Common myeloid progenitor, CD34-positive (primary cell): ENCODE results near the gene NCS1.

Experiments
- CTCF ChIA-PET: fragments of 350-600 bp; sonication (Branson Sonifier 250); formaldehyde crosslinking; loops from one replicate; lab custom pipeline; 2021; ENCODE audit warnings: antibody characterized with exemption; lab: Charles Lee
- POLR2A ChIA-PET: fragments of 350-600 bp; sonication (Branson Sonifier 250); formaldehyde crosslinking; loops from one replicate; lab custom pipeline; 2021; ENCODE audit warnings: antibody characterized with exemption; lab: Charles Lee
- DNase-seq, 3 donors: peaks; one replicate each; pipeline versions ENCODE4 v3.0.0 to v3.0.0-alpha.2; 2013
- H3K27ac ChIP-seq, 2 experiments: 1 replicate in 1 of 2; 2 replicates in 1 of 2; pipeline ENCODE4 v1.7.0; 2013; ENCODE audit warnings: inconsistent platforms in 2 of 2, low read length in 2 of 2, mild to moderate bottlenecking in 2 of 2, low read depth in 1 of 2, moderate library complexity in 1 of 2; ENCODE audit not compliant: severe bottlenecking in 2 of 2, insufficient read depth in 1 of 2, poor library complexity in 1 of 2
- H3K27me3 ChIP-seq, 5 experiments: replicated peaks in 2 of 5; 1 replicate in 3 of 5; 2 replicates in 2 of 5; pipeline versions ENCODE4 v1.6.1 to v1.7.0; 2013; ENCODE audit warnings: low read length in 4 of 5, mild to moderate bottlenecking in 2 of 5, moderate library complexity in 2 of 5, inconsistent platforms in 1 of 5; ENCODE audit not compliant: insufficient read depth in 5 of 5, control insufficient read depth in 4 of 5
- H3K36me3 ChIP-seq, 4 experiments: 1 replicate in 2 of 4; 2 replicates in 2 of 4; pipeline versions ENCODE4 v1.6.1 to v1.7.0; 2013; ENCODE audit warnings: low read length in 3 of 4, control low read depth in 1 of 4, mild to moderate bottlenecking in 1 of 4; ENCODE audit not compliant: control insufficient read depth in 4 of 4, insufficient read depth in 4 of 4
- H3K4me1 ChIP-seq, 4 experiments: 1 replicate in 3 of 4; 2 replicates in 1 of 4; pipeline versions ENCODE4 v1.6.1 to v1.7.1; 2013; ENCODE audit warnings: low read length in 3 of 4, mild to moderate bottlenecking in 3 of 4, control low read depth in 1 of 4, inconsistent platforms in 1 of 4, moderate library complexity in 1 of 4; ENCODE audit not compliant: control insufficient read depth in 4 of 4, insufficient read depth in 4 of 4; ENCODE audit errors: control extremely low read depth in 1 of 4
- H3K4me3 ChIP-seq, 7 experiments: 1 replicate in 4 of 7; 2 replicates in 3 of 7; pipeline versions ENCODE4 v1.5.1 to v1.7.0; 2013; ENCODE audit warnings: mild to moderate bottlenecking in 7 of 7, low read length in 6 of 7, moderate library complexity in 6 of 7, inconsistent platforms in 2 of 7, low read depth in 2 of 7, control low read depth in 1 of 7; ENCODE audit not compliant: insufficient read depth in 4 of 7, control insufficient read depth in 1 of 7; ENCODE audit errors: extremely low read depth in 1 of 7
- H3K9me3 ChIP-seq, 5 experiments: 1 replicate in 4 of 5; 2 replicates in 1 of 5; pipeline versions ENCODE4 v1.6.1 to v1.7.1; 2013; ENCODE audit warnings: low read length in 4 of 5, mild to moderate bottlenecking in 2 of 5, inconsistent platforms in 1 of 5, low read depth in 1 of 5, moderate library complexity in 1 of 5; ENCODE audit not compliant: control insufficient read depth in 4 of 5, insufficient read depth in 2 of 5; ENCODE audit errors: control extremely low read depth in 1 of 5
- WGBS: methylation state at CpG from one replicate; pipeline ENCODE4 v1.1.5; 2013; ENCODE audit not compliant: insufficient coverage; 5-methylcytosine and 5-hydroxymethylcytosine counted together

NCS1 gene

DNA sequence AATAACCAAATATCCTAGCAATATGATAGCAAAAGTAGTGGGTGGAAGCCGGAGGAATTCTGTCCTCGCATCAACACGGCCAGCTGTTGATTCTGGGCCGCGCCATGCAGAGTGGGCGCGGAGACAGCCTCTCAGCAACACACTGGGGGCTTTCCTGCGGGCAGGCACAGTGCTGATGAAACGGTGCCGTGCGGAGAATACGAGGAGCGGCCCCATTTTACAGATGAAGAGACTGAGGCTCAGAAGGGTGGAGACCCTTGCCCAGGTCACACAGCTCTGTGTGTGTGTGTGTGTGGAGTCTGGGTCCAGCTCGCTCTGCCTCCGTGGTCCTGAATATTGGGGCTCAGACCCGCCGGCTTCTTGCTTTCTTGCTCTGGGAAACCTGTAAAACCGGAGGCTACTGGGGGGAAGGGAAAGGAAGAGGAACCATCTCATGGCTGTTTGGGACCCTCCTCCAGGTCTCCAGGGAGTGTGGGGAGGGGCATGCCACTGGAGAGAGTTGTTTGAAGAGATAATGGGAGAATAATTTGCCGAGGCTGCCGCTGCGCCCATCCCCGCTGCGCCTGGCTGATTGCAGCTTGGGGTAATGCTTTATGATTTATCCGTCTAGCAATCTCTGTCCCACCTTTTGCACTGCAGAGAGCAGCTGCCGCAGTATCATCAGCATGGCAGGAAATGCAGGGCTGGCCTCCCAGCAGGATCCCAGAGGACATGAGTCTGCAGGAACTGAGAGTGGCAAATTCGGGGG, 36.6 kb downstream of the NCS1 start:
- H3K36me3 ChIP-seq, result no peaks in the 10 kb centered on the region
- peaks cover 0 to 5% (median 0%) of the 10 kb centered on the region in 4 experiments for H3K4me1 ChIP-seq
- H3K27me3 ChIP-seq, result peaks cover 0 to 9% (median 0%) of the 10 kb centered on the region in 5 experiments
- DNase-seq, result no peak
- H3K9me3 ChIP-seq, result no peaks in the 10 kb centered on the region
- 67% methylated on average over 15 of the region's 26 CpGs for WGBS
- no peak overlapping the region for H3K27ac ChIP-seq
- ChIA-PET POLR2A (no interaction called here), CTCF (no interaction called here)
- H3K4me3 ChIP-seq, result no peak overlapping the region

DNA sequence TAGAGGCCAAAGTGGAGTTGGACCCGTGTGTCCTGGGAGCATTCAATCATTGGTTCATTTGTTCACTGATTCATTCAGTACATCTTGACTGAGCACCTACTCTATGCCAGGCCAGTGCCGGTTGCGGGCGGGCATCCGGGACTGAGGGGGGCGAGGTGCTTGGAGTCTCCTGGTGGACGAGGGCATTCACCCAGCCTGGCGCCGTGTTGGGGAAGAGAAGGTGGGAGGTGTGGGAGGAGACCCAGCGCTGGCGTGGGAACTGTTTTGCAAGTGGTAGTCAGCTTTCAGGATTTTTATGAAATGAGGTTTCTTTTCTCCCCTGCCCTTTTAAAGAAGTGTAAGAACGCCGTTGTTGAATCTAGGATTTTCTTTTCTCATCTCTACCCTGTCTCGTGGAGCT, 37.2 kb downstream of the NCS1 start:
- CTCF ChIA-PET, result no interaction called here
- POLR2A ChIA-PET, result no interaction called here
- no peaks in the 10 kb centered on the region for H3K9me3 ChIP-seq

DNA sequence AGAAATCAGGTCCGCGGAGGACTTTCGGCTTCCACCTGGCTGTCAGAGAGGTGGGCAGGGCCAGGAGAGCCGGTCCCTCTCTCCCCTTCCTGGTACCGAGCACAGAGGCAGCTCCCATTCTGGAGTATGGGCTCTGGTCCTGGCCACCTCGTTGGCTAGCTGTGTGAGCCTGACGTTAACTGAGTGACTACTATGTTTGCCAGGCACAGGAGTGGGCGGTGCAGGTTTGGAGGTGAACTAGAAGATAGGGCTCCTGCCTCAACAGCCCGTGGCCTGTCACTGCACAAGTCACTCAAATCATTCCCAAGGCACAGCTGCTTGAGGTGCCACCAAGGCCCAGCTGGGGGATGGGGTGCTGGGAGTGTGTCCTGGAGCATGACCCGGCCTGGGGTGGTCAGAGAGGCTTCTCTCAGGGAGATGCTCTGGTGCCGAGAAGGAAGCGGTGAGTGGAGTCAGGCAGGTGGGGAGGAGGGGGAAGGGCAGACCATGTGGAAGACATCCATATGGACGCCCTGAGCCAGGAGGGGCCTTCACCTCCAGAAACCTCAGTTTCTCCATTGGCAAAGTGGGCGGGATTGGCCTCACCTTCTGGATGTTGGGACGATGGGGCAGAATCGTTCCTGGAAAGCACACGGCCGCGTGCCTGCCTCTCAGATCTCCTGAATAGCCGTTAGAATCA, 39.5 kb downstream of the NCS1 start:
- Histone ChIP-seq H3K27ac (no peak overlapping the region), H3K9me3 (no peaks in the 10 kb centered on the region), H3K4me1 (peaks cover 0 to 23% (median 2%) of the 10 kb centered on the region in 4 experiments), H3K36me3 (no peaks in the 10 kb centered on the region), H3K4me3 (no peak overlapping the region), H3K27me3 (peaks cover 0 to 9% (median 0%) of the 10 kb centered on the region in 5 experiments)
- CTCF ChIA-PET, result interaction anchor here (1.2 kb wide), 1 partner anchor 8 kb away, joined by 3 read pairs; no protein-coding TSS in a partner anchor
- POLR2A ChIA-PET, result no interaction called here
- 96% methylated on average over 19 of the region's 20 CpGs for WGBS
- no peak for DNase-seq

More for the DNA sequence above, 37.2 kb downstream of the NCS1 start:
- no peak for DNase-seq
- peaks cover 0 to 8% (median 0%) of the 10 kb centered on the region in 4 experiments for H3K4me1 ChIP-seq
- H3K27ac ChIP-seq, result no peak overlapping the region
- no peak overlapping the region for H3K4me3 ChIP-seq
- H3K36me3 ChIP-seq, result no peaks in the 10 kb centered on the region
- WGBS, result 87% methylated on average over 11 of the region's 14 CpGs
- H3K27me3 ChIP-seq, result peaks cover 0 to 9% (median 0%) of the 10 kb centered on the region in 5 experiments

DNA sequence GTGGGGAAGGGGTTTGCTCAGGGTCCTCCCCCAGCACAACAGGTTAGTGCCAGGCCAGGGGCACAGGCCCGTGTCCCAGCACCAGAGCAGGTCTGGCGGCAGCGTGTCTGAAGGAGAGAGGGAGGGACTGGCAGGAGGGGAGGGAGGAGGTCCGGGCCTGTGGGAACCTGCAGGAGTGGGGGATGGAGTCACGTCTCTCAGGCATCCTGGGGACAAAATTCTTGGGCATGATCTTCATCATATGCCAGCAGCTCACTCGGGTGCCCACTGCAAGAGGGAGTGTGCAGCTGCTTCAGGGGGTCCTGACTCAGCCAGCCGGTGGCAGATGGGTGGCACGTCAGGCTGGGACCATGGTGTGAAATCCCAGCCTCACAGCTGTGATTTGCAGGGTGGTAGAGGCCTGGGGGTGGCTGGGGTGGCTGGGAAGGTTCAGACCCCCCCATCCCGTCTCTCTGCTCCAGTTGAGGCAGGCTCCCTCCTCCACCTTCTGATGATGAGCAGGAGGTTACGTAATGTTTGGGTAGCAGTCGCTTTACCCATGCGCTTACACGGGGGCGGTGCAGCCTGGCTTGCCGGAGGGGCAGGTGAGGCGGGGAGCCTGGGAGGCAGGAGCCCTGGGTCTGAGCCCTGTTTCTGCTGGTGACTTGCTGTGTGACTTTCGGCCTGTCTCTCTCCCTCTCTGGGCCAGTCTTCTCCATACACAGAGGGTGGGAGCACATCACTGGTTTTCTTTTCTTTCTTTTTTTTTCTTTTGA, 40.5 kb downstream of the NCS1 start:
- Histone ChIP-seq H3K9me3 (no peaks in the 10 kb centered on the region), H3K4me1 (peaks cover 0 to 23% (median 2%) of the 10 kb centered on the region in 4 experiments), H3K27ac (no peak overlapping the region), H3K36me3 (no peaks in the 10 kb centered on the region), H3K4me3 (no peak overlapping the region), H3K27me3 (peaks cover 0 to 9% (median 0%) of the 10 kb centered on the region in 5 experiments)
- ChIA-PET CTCF (interaction anchor here (0.7 kb wide), 1 partner anchor 11 kb away, joined by 3 read pairs; no protein-coding TSS in a partner anchor), POLR2A (interaction anchor here (0.6 kb wide), 1 partner anchor 16 kb away, joined by 3 read pairs; no protein-coding TSS in a partner anchor)
- no peak for DNase-seq
- 89% methylated on average over 17 of the region's 17 CpGs for WGBS

DNA sequence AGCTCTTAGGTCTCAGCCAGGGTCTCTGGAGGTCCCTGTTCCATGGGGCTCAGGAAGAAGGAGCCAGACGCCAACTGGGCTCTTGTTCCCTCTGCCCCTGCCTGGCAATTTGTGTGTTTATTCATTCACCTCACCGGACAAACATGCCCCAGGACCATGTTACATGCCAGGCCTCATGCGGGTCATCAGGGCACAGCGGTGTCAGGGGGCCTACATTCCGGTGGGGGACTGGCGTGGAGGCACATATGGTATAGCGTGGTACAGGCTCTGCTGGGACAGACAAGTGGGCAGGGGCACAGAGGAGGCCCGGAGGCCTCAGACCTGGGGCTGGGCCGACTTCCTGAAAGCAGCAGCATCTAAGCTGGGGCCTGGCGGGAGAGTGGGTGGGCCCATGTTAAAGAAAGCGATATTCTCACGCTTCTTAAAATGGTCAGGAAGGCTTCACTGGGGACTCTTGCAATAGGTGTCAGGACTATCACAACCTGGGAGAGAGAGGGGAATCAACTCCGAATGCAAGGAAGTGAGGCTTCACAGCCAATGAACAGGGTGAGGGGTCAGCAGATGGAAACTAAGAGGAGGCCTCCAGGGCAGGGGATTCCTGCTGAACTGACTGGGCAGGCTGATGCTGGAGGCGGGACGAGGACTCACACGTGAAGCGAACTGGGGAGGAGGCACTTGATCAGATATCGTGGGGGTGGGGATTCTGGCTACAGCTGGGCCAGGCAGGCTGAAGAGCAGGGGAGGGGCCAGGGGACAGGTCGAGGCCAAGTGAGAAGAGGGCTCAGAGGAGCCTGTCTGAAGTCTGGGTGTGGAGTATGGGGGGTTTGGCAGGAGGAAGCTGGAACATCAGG, 41.9 kb downstream of the NCS1 start:
- no peak for DNase-seq
- ChIA-PET CTCF (interaction anchor here (0.6 kb wide), 1 partner anchor 315 kb away, joined by 3 read pairs; no protein-coding TSS in a partner anchor), POLR2A (no interaction called here)
- H3K36me3 ChIP-seq, result no peaks in the 10 kb centered on the region
- no peak overlapping the region for H3K27ac ChIP-seq
- H3K4me3 ChIP-seq, result no peak overlapping the region
- peaks cover 0 to 18% (median 2%) of the 10 kb centered on the region in 4 experiments for H3K4me1 ChIP-seq
- H3K27me3 ChIP-seq, result peaks cover 0 to 5% (median 0%) of the 10 kb centered on the region in 5 experiments
- no peaks in the 10 kb centered on the region for H3K9me3 ChIP-seq
- 87% methylated on average over 18 of the region's 19 CpGs for WGBS

DNA sequence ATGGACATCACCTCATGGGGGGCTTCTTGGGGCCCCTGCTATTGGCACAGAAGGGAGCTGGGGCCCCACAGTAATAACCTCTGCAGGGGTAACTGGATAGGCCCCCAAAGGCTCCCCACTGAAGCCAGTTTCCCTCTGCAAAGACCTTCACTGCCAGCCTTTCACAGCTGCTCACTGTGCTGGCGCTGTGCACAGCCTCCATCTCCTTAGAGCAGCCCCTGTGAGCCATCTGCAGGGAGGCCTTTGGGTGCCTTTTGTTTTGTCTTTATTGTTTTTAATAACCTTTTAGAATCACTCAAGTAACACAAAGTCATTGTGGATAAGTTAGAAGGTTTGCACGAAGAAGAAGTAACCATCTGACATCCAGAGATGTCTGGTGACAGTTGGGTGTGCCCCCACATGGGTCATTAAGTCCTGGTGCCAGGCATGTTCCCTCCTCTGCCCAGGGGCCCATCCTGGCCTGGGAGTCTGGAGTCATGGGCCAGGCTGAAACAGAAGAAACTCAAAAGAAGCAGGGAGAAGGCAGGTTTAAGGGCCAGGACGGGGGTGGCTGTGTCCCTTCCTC, 42.7 kb downstream of the NCS1 start:
- WGBS, result 90% methylated on average over 2 of the region's 3 CpGs
- Histone ChIP-seq H3K27me3 (no peaks in the 10 kb centered on the region), H3K4me1 (peaks cover 0 to 18% (median 2%) of the 10 kb centered on the region in 4 experiments), H3K36me3 (no peaks in the 10 kb centered on the region), H3K9me3 (no peaks in the 10 kb centered on the region), H3K27ac (no peak overlapping the region), H3K4me3 (no peak overlapping the region)
- CTCF ChIA-PET, result interaction anchor here (0.6 kb wide), 1 partner anchor 316 kb away, joined by 3 read pairs; no protein-coding TSS in a partner anchor
- POLR2A ChIA-PET, result interaction anchor here (0.5 kb wide), 1 partner anchor 720 kb away, joined by 4 read pairs; no protein-coding TSS in a partner anchor
- no peak for DNase-seq
